Activated CD4-positive, alpha-beta T cell treated with anti-CD3 and anti-CD28 coated beads, Interleukin-2, amount 10 ng/mL, durations not matched to agents 24 days and 14 days (primary cell): ENCODE data around the gene PPP1R2C. TPM values are rescaled to one million over a fixed set of nuclear protein-coding genes. Genes with fewer than 3 reads are reported as not detected.

ENCODE experiments used
- DNase-seq: peaks from one replicate; pipeline ENCODE4 v3.0.0; 2022
- H3K27ac Mint-ChIP-seq: one replicate; pipeline ENCODE4 v1.8.0; 2022; ENCODE audit warnings: mild to moderate bottlenecking, mixed read lengths
- H3K27me3 Mint-ChIP-seq: one replicate; pipeline ENCODE4 v1.8.0; 2022; ENCODE audit warnings: mixed read lengths
- H3K36me3 Mint-ChIP-seq: one replicate; pipeline ENCODE4 v1.8.0; 2022; ENCODE audit warnings: low read depth, mild to moderate bottlenecking, mixed read lengths
- H3K4me1 Mint-ChIP-seq: one replicate; pipeline ENCODE4 v1.8.0; 2021; ENCODE audit warnings: mixed read lengths
- H3K4me3 Mint-ChIP-seq: one replicate; pipeline ENCODE4 v1.8.0; 2022; ENCODE audit warnings: mild to moderate bottlenecking, moderate library complexity, mixed read lengths
- H3K9me3 Mint-ChIP-seq: one replicate; pipeline ENCODE4 v1.8.0; 2021; ENCODE audit warnings: mixed read lengths
- intact Hi-C: fragments of 100-400 bp; cut with micrococcal nuclease; formaldehyde crosslinking; loops from one replicate; pipeline ENCODE4 v1.15.1; 2023
- total RNA-seq: library from RNA; stranded (reverse); gene quantifications from 2 replicates; pipeline ENCODE4 v1.2.3, GENCODE V29; 2022

PPP1R2C gene
- total RNA-seq, 1 donor from 2014 or later: not detected

DNA sequence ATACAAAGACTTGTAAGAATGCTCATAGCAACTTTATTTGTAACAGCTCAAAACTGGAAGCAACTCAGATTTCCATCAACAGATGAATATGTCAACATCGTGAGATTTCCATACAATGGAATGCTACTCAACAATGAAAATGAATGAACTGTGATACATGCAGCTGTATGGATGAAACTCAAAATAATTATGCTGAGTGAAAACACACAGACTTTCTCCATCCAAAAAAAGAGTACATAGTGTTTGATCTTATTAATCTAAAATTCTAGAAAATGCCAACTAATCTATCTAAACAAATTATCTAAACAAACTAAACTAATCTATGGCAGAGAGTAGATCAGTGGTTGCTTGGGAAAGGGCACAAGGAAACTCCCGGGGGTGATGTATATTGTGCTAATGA, 42.7 kb downstream of the PPP1R2C start:
- H3K27ac Mint-ChIP-seq: no peak overlapping the region
- no peak overlapping the region for H3K4me3 Mint-ChIP-seq
- H3K36me3 Mint-ChIP-seq: no peaks in the 10 kb centered on the region
- H3K9me3 Mint-ChIP-seq: no peaks in the 10 kb centered on the region
- no peaks in the 10 kb centered on the region for H3K4me1 Mint-ChIP-seq
- no peaks in the 10 kb centered on the region for H3K27me3 Mint-ChIP-seq
- intact Hi-C loops: no loop called here
- DNase-seq: no peak

DNA sequence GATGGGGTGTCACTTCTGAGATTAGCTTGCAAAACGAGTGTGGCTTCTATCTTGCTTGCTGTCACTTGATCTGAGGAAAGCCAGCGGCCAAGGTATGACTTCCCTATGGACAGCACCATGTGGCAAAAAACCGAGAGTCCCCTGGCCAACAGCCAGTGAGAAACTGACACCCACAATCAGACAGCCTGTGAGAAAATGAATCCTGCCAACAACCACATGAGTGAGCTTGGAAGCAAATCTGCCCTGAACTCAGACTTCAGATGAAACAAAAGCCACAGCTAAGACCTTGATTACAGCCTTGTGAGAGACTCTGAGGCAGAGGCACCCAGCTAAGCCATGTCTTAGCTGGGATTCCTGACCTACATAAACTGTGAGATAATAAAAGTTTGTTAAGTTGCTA, 45.5 kb downstream of the PPP1R2C start:
- no peaks in the 10 kb centered on the region for H3K27me3 Mint-ChIP-seq
- H3K9me3 Mint-ChIP-seq: no peaks in the 10 kb centered on the region
- H3K4me1 Mint-ChIP-seq: no peaks in the 10 kb centered on the region
- H3K36me3 Mint-ChIP-seq: no peaks in the 10 kb centered on the region
- no peak for DNase-seq
- no peak overlapping the region for H3K4me3 Mint-ChIP-seq
- intact Hi-C loops: no loop called here
- no peak overlapping the region for H3K27ac Mint-ChIP-seq
